Thymus (tissue), 11 donors: ENCODE results near the gene ATP10B. TPM values are rescaled to one million over a fixed set of nuclear protein-coding genes. Genes with fewer than 3 reads are reported as not detected.

ENCODE experiments used
- DNase-seq, 9 donors: peaks; one replicate each; pipeline ENCODE4 v3.0.0-alpha.2; 2013; ENCODE audit warnings: low spot score in 9 of 9, low read depth in 6 of 9, missing footprints in 1 of 9
- H3K27ac ChIP-seq, 2 donors: one replicate each; pipeline ENCODE4 v1.5.1; 2013; ENCODE audit warnings: control low read depth in 1 of 2, low read depth in 1 of 2, low read length in 1 of 2, mild to moderate bottlenecking in 1 of 2, moderate library complexity in 1 of 2
- H3K27me3 ChIP-seq, 2 donors: one replicate each; pipeline ENCODE4 v1.5.1; 2013; ENCODE audit warnings: low read length in 1 of 2; ENCODE audit not compliant: control insufficient read depth in 2 of 2, insufficient read depth in 1 of 2
- H3K36me3 ChIP-seq, 2 donors: one replicate each; pipeline ENCODE4 v1.5.1; 2013; ENCODE audit warnings: low read length in 1 of 2, mild to moderate bottlenecking in 1 of 2, moderate library complexity in 1 of 2; ENCODE audit not compliant: control insufficient read depth in 2 of 2, insufficient read depth in 2 of 2
- H3K4me1 ChIP-seq, 2 donors: one replicate each; pipeline ENCODE4 v1.5.1; 2013; ENCODE audit warnings: low read length in 2 of 2; ENCODE audit not compliant: control insufficient read depth in 2 of 2, insufficient read depth in 2 of 2
- H3K4me3 ChIP-seq, 2 donors: one replicate each; pipeline ENCODE4 v1.5.1; 2013; ENCODE audit warnings: low read length in 2 of 2, control low read depth in 1 of 2, mild to moderate bottlenecking in 1 of 2
- H3K9me3 ChIP-seq, 2 donors: one replicate each; pipeline ENCODE4 v1.5.1; 2013; ENCODE audit warnings: low read length in 1 of 2, mild to moderate bottlenecking in 1 of 2; ENCODE audit not compliant: control insufficient read depth in 2 of 2, insufficient read depth in 1 of 2
- WGBS: extraction: QIAGEN DNeasy Blood & Tissue Kit; methylation state at CpG from one replicate; pipeline ENCODE4 v1.1.7; 2013; 5-methylcytosine and 5-hydroxymethylcytosine counted together
- polyA plus RNA-seq: library from polyadenylated mRNA; stranded (reverse); fragments of 200-250 nt; gene quantifications from one replicate; pipeline ENCODE4 v1.2.3, GENCODE V29; 2013
- total RNA-seq: library from RNA; stranded (reverse); fragments of 120-200 nt; gene quantifications from one replicate; pipeline ENCODE4 v1.2.4, GENCODE V29; 2013
- donor health status: healthy.

The ATP10B gene
- total and polyA plus RNA-seq, 2 donors: 2.6 to 10.1 TPM

GRCh38 chr5:160641405-160641804 lies 210.6 kb downstream of the ATP10B start:
- no peak overlapping the region for H3K27ac ChIP-seq
- no peak overlapping the region for H3K4me3 ChIP-seq
- DNase-seq: no peak

GRCh38 chr5:160640406-160640805 lies 211.6 kb downstream of the ATP10B start:
- Histone ChIP-seq H3K4me1 (no peaks in the 10 kb centered on the region), H3K4me3 (no peak overlapping the region), H3K9me3 (no peaks in the 10 kb centered on the region), H3K27ac (no peak overlapping the region), H3K36me3 (no peaks in the 10 kb centered on the region), H3K27me3 (no peaks in the 10 kb centered on the region)
- no peak for DNase-seq
- 90% methylated on average over 7 of the region's 7 CpGs for WGBS

More at GRCh38 chr5:160641405-160641804, 210.6 kb downstream of the ATP10B start:
- Histone ChIP-seq H3K9me3 (no peaks in the 10 kb centered on the region), H3K4me1 (no peaks in the 10 kb centered on the region), H3K27me3 (no peaks in the 10 kb centered on the region), H3K36me3 (no peaks in the 10 kb centered on the region)

- no peaks in the 10 kb centered on the region for H3K9me3 ChIP-seq
- DNase-seq: no peak
- H3K27ac ChIP-seq: no peak overlapping the region
- H3K4me3 ChIP-seq: no peak overlapping the region
- no peaks in the 10 kb centered on the region for H3K4me1 ChIP-seq
- H3K36me3 ChIP-seq: no peaks in the 10 kb centered on the region
- no peaks in the 10 kb centered on the region for H3K27me3 ChIP-seq
- WGBS: 87% methylated on average over 3 of the region's 3 CpGs
Measured at GRCh38 chr5:160638161-160638742, 213.8 kb downstream of the ATP10B start.

DNA sequence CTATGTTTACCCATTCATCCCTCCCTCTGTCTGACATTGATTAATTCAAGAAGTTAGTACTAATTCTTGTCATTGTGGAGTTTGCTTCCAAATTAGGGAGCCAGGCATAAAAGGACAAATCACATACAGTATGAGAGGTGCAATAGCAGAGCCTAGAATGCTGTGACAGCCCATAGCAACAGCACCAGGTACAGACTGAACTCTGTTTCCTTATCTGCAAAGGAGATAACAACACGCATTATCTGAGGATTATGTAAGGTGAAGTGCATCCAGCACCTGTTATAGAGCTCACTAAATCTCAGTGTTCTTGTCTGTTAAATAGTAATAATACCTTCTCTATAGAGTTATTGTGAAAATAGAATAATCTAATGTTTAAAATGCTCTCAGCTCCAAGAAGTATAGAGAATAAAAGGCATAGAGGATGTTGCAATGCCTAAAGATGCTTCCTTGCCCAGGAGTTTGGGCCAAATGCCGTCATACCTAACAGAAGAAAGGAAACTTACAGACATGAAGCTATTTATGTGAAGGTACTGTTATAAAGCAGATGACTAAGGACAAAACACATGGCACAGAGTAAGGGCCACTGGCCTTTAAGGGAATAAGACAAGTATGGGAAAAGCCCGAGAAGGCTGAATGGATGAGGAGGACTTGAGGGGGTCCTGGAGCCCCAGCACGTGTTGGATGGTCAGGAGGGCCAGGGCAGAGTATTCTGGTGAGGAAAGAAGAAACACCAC lies 214.5 kb downstream of the ATP10B start:
- no peak overlapping the region for H3K27ac ChIP-seq
- DNase-seq: no peak
- WGBS: 87% methylated on average over 4 of the region's 4 CpGs
- no peak overlapping the region for H3K4me3 ChIP-seq
- no peaks in the 10 kb centered on the region for H3K9me3 ChIP-seq
- no peaks in the 10 kb centered on the region for H3K27me3 ChIP-seq
- no peaks in the 10 kb centered on the region for H3K36me3 ChIP-seq
- H3K4me1 ChIP-seq: no peaks in the 10 kb centered on the region

DNA sequence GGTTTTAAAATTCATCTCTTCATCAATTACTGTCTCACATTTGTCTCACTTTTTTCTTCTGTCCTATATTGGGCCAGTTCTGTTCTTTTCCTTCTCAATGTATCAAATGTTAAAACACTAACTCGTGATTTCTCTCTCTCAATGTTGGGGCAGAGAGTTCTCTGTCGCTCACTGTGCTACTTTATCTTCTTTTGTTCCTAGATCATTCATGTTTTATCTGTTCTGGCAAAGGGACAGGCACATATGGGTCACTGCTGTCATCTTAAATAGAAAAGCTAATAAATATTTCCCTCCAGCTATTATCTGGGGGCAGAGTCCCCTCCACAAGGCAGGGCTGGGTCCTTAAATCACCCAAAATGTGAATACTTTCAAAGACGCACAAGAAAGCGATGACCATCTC lies 216.3 kb downstream of the ATP10B start:
- no peaks in the 10 kb centered on the region for H3K27me3 ChIP-seq
- no peak overlapping the region for H3K27ac ChIP-seq
- no peak for DNase-seq
- H3K9me3 ChIP-seq: no peaks in the 10 kb centered on the region
- no peaks in the 10 kb centered on the region for H3K36me3 ChIP-seq
- H3K4me1 ChIP-seq: no peaks in the 10 kb centered on the region
- WGBS: 88% methylated on average over 4 of the region's 4 CpGs
- no peak overlapping the region for H3K4me3 ChIP-seq

- no peaks in the 10 kb centered on the region for H3K27me3 ChIP-seq
- no peaks in the 10 kb centered on the region for H3K9me3 ChIP-seq
- no peak for DNase-seq
- H3K4me1 ChIP-seq: no peaks in the 10 kb centered on the region
- H3K36me3 ChIP-seq: no peaks in the 10 kb centered on the region
- WGBS: 86% methylated on average over 4 of the region's 4 CpGs
- no peak overlapping the region for H3K27ac ChIP-seq
- H3K4me3 ChIP-seq: no peak overlapping the region
Measured at GRCh38 chr5:160635046-160635445, 217.0 kb downstream of the ATP10B start.

DNA sequence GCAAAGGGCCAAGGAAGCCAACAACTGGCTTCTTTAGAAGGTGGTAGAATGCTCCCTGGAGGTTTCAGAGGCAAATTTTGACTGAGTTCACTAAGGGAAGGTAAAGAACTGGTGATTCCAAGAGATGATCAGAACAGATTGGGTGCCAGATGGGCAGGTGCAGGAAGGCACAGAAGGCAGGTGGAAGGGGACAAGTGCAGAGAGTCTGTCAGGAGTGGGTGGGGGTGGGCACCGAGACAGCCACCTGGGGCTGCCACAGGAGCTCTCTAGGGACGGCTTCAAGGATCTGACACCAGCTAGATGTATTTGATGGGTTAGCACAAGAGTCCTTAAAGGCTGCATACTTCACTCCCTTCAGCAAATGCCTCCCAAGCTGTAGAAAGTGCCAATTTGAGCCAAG lies 223.0 kb downstream of the ATP10B start:
- Histone ChIP-seq H3K36me3 (no peaks in the 10 kb centered on the region), H3K4me1 (no peaks in the 10 kb centered on the region), H3K27ac (no peak overlapping the region), H3K27me3 (no peaks in the 10 kb centered on the region), H3K4me3 (no peak overlapping the region), H3K9me3 (no peaks in the 10 kb centered on the region)
- peak in 3 of 9 donors; percentile 3 to 13 (median 13) for DNase-seq
- WGBS: 75% methylated on average over 2 of the region's 2 CpGs

- Histone ChIP-seq H3K27me3 (no peaks in the 10 kb centered on the region), H3K27ac (no peak overlapping the region), H3K4me3 (no peak overlapping the region), H3K9me3 (no peaks in the 10 kb centered on the region), H3K36me3 (no peaks in the 10 kb centered on the region), H3K4me1 (no peaks in the 10 kb centered on the region)
- DNase-seq: no peak
- 96% methylated on average over 1 of the region's 1 CpG for WGBS
Measured at GRCh38 chr5:160628619-160628968, 223.4 kb downstream of the ATP10B start.

DNA sequence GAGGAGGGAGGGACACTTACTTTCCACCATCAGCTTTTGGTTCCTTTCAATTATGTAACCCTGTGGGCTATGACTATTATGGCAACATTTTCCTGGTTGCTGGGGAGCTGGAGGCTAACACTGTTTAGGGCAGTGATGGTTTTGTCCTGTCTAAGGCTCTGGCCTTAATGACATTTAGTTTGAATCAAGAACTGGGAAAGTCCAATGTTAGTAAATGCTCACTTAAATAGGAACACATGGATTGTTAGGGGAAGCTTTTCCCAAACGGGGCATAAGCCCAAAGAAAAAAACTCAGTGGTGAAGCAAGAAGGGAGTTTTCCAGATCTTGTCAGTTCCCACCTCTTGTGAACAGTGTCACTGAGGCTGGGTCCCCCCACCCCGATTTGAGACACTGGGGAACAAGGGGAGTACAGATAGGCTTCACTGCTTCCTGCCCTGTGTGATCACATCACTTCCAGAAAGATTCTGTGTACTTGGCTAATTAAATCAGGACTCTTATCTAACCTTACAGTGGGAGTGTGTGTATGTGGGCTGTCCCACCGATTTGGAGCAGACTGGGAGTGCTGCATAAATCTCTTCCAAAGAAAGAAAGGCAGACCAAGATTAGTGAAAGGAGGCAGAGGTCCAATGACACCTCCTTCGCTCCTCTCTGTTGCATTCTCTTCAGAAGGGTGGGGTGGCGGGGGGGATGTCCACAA lies 223.9 kb downstream of the ATP10B start:
- Histone ChIP-seq H3K27ac (no peak overlapping the region), H3K9me3 (no peaks in the 10 kb centered on the region), H3K36me3 (no peaks in the 10 kb centered on the region), H3K27me3 (no peaks in the 10 kb centered on the region), H3K4me1 (no peaks in the 10 kb centered on the region), H3K4me3 (no peak overlapping the region)
- no peak for DNase-seq
- WGBS: 85% methylated on average over 5 of the region's 5 CpGs
